H1 (cell line): ENCODE measurements around the gene ACAP2. TPM values are rescaled to one million over a fixed set of nuclear protein-coding genes. Genes with fewer than 3 reads are reported as not detected.

ENCODE experiments used
- CTCF ChIA-PET: fragments of 300-600 bp; sonication (Branson Sonifier 250); formaldehyde crosslinking; loops from one replicate; lab custom pipeline; 2021; ENCODE audit not compliant: partially characterized antibody; lab: Charles Lee
- POLR2A ChIA-PET: fragments of 300-600 bp; sonication (Branson Sonifier 250); formaldehyde crosslinking; loops from one replicate; lab custom pipeline; 2021; ENCODE audit warnings: inconsistent platforms; ENCODE audit not compliant: partially characterized antibody; lab: Charles Lee
- DNase-seq, 2 experiments: peaks; one replicate each; pipeline versions ENCODE4 v3.0.0 to v3.0.0-alpha.2; 2010 to 2022; ENCODE audit warnings: low spot score in 2 of 2, low read depth in 1 of 2, mixed read lengths in 1 of 2
- FAIRE-seq: peaks from 2 replicates; lab custom pipeline; 2011; peaks lifted over from hg19 to GRCh38; lab: Jason Lieb, UNC
- H2AFZ ChIP-seq: 2 replicates; pipeline ENCODE4 v1.8.1; 2012; ENCODE audit warnings: low read length, inconsistent platforms
- H2AK5ac ChIP-seq: 2 replicates; pipeline ENCODE4 v1.6.1; 2013; ENCODE audit warnings: low read depth, low read length
- H2BK120ac ChIP-seq: replicated peaks from 2 replicates; pipeline ENCODE3; 2013; ENCODE audit warnings: low read depth, low read length, inconsistent platforms
- H2BK12ac ChIP-seq: 2 replicates; pipeline ENCODE4 v1.6.1; 2013; ENCODE audit warnings: low read depth, low read length
- H2BK15ac ChIP-seq: 2 replicates; pipeline ENCODE4 v1.6.1; 2013; ENCODE audit warnings: low read length
- H2BK20ac ChIP-seq: 2 replicates; pipeline ENCODE4 v1.6.1; 2013; ENCODE audit warnings: low read length
- H2BK5ac ChIP-seq: 2 replicates; pipeline ENCODE4 v1.6.1; 2013; ENCODE audit warnings: low read depth, low read length
- H3K14ac ChIP-seq: 2 replicates; pipeline ENCODE4 v1.6.1; 2013; ENCODE audit warnings: inconsistent platforms; ENCODE audit not compliant: insufficient read length
- H3K18ac ChIP-seq: 2 replicates; pipeline ENCODE4 v1.6.1; 2013; ENCODE audit warnings: low read length; ENCODE audit errors: extremely low read depth
- H3K23ac ChIP-seq: 2 replicates; pipeline ENCODE4 v1.6.1; 2013; ENCODE audit warnings: inconsistent platforms; ENCODE audit not compliant: insufficient read length
- H3K23me2 ChIP-seq: 2 replicates; pipeline ENCODE4 v1.6.1; 2013; ENCODE audit warnings: low read depth, low read length
- H3K27ac ChIP-seq: 2 replicates; pipeline ENCODE4 v1.6.1; 2011; ENCODE audit warnings: low read depth, low read length, inconsistent platforms
- H3K27me3 ChIP-seq, 4 experiments: replicated peaks in 1 of 4; 1 replicate in 1 of 4; 2 replicates in 3 of 4; pipeline versions ENCODE4 v1.6.1 to v1.8.1; 2011 to 2013; ENCODE audit warnings: low read length in 3 of 4, mild to moderate bottlenecking in 3 of 4, inconsistent platforms in 2 of 4, mixed read lengths in 2 of 4, moderate library complexity in 1 of 4; ENCODE audit not compliant: control insufficient read depth in 3 of 4, insufficient read depth in 3 of 4; ENCODE audit errors: extremely low read depth in 1 of 4
- H3K36me3 ChIP-seq, 4 experiments: 2 replicates each; pipeline versions ENCODE4 v1.6.1 to v1.8.1; 2011 to 2013; ENCODE audit warnings: mild to moderate bottlenecking in 4 of 4, low read length in 3 of 4, moderate library complexity in 2 of 4, control low read depth in 1 of 4, inconsistent platforms in 1 of 4; ENCODE audit not compliant: insufficient read depth in 4 of 4, control insufficient read depth in 2 of 4
- H3K4ac ChIP-seq: replicated peaks from 2 replicates; pipeline ENCODE3; 2013; ENCODE audit warnings: low read length, low read depth, mixed read lengths, inconsistent platforms; ENCODE audit not compliant: insufficient read length
- H3K4me1 ChIP-seq, 4 experiments: replicated peaks in 1 of 4; 1 replicate in 1 of 4; 2 replicates in 3 of 4; pipeline versions ENCODE4 v1.6.1 to v1.8.1; 2011 to 2013; ENCODE audit warnings: low read length in 3 of 4, inconsistent platforms in 2 of 4, mixed read lengths in 1 of 4; ENCODE audit not compliant: insufficient read depth in 4 of 4, control insufficient read depth in 3 of 4
- H3K4me2 ChIP-seq, 2 experiments: 2 replicates each; pipeline versions ENCODE4 v1.6.1 to v1.8.1; 2011 to 2013; ENCODE audit warnings: low read depth in 2 of 2, low read length in 2 of 2, control low read depth in 1 of 2, inconsistent platforms in 1 of 2, mild to moderate bottlenecking in 1 of 2; ENCODE audit not compliant: insufficient read depth in 1 of 2
- H3K4me3 ChIP-seq, 4 experiments: fragments of 200-600, 300-600 bp in 1 of 4; sonication (generic), shearing (Covaris generic), sonication (Bioruptor Twin) in 1 of 4; 2 replicates each; pipeline versions ENCODE4 v1.5.1 to v1.8.1; 2011 to 2016; ENCODE audit warnings: low read length in 4 of 4, low read depth in 3 of 4, control low read depth in 2 of 4, inconsistent platforms in 2 of 4, mild to moderate bottlenecking in 2 of 4, mixed read lengths in 1 of 4, moderate library complexity in 1 of 4; ENCODE audit not compliant: insufficient read depth in 2 of 4; ENCODE audit errors: extremely low read depth in 1 of 4
- H3K56ac ChIP-seq: replicated peaks from 2 replicates; pipeline ENCODE3; 2013; ENCODE audit warnings: low read depth, mild to moderate bottlenecking, mixed read lengths, low read length, inconsistent platforms; ENCODE audit not compliant: insufficient read length
- H3K79me1 ChIP-seq: 2 replicates; pipeline ENCODE4 v1.6.1; 2013; ENCODE audit warnings: low read depth, low read length, control low read depth
- H3K79me2 ChIP-seq, 2 experiments: 2 replicates each; pipeline versions ENCODE4 v1.6.1 to v1.8.1; 2012 to 2013; ENCODE audit warnings: low read length in 2 of 2, mild to moderate bottlenecking in 2 of 2, inconsistent platforms in 1 of 2; ENCODE audit not compliant: insufficient read depth in 2 of 2, control insufficient read depth in 1 of 2
- H3K9ac ChIP-seq, 4 experiments: replicated peaks in 1 of 4; 1 replicate in 1 of 4; 2 replicates in 3 of 4; pipeline versions ENCODE4 v1.6.1 to v1.8.1; 2011 to 2013; ENCODE audit warnings: low read depth in 3 of 4, low read length in 3 of 4, control low read depth in 2 of 4, mild to moderate bottlenecking in 2 of 4, moderate library complexity in 2 of 4, inconsistent platforms in 1 of 4; ENCODE audit errors: extremely low read depth in 1 of 4
- H3K9me3 ChIP-seq, 2 experiments: 2 replicates each; pipeline versions ENCODE4 v1.6.1 to v1.8.1; 2012 to 2013; ENCODE audit warnings: mild to moderate bottlenecking in 2 of 2, moderate library complexity in 2 of 2, control low read depth in 1 of 2, inconsistent platforms in 1 of 2, low read depth in 1 of 2, low read length in 1 of 2, mixed read lengths in 1 of 2; ENCODE audit not compliant: insufficient read depth in 2 of 2
- H4K20me1 ChIP-seq, 2 experiments: replicated peaks in 1 of 2; 2 replicates each; pipeline versions ENCODE3 to v1.8.1; 2011 to 2013; ENCODE audit warnings: inconsistent platforms in 2 of 2, low read length in 2 of 2, mild to moderate bottlenecking in 1 of 2; ENCODE audit not compliant: insufficient read depth in 2 of 2, control insufficient read depth in 1 of 2
- H4K5ac ChIP-seq: 2 replicates; pipeline ENCODE4 v1.6.1; 2013; ENCODE audit warnings: low read length, low read depth, mixed read lengths, inconsistent platforms; ENCODE audit not compliant: insufficient read length
- H4K8ac ChIP-seq: 2 replicates; pipeline ENCODE4 v1.8.0; 2013; ENCODE audit warnings: mild to moderate bottlenecking, moderate library complexity, low read length, inconsistent platforms; ENCODE audit not compliant: insufficient read depth; ENCODE audit errors: extremely low read depth
- H4K91ac ChIP-seq: replicated peaks from 2 replicates; pipeline ENCODE3; 2013; ENCODE audit warnings: low read length, mixed read lengths, inconsistent platforms; ENCODE audit not compliant: insufficient read length
- ATF2 ChIP-seq: IDR thresholded peaks from 2 replicates; pipeline ENCODE4 v1.6.1; 2012; ENCODE audit warnings: low read length, inconsistent platforms
- BACH1 ChIP-seq: IDR thresholded peaks from 2 replicates; pipeline ENCODE4 v1.6.1; 2012; ENCODE audit warnings: low read length, improper control_type of control experiment
- CHD2 ChIP-seq: IDR thresholded peaks from 2 replicates; pipeline ENCODE4 v1.6.1; 2012; ENCODE audit warnings: low read length, improper control_type of control experiment
- HDAC6 ChIP-seq: IDR thresholded peaks from one replicate; pipeline ENCODE4 v1.7.1; 2012; ENCODE audit warnings: low read depth, mild to moderate bottlenecking, inconsistent platforms, low read length, moderate library complexity
- MAFK ChIP-seq: IDR thresholded peaks from 2 replicates; pipeline ENCODE4 v1.6.1; 2012; ENCODE audit warnings: low read depth, mild to moderate bottlenecking, improper control_type of control experiment, low read length
- MAX ChIP-seq: IDR thresholded peaks from 2 replicates; pipeline ENCODE4 v1.6.1; 2012; ENCODE audit warnings: inconsistent platforms
- NRF1 ChIP-seq: IDR thresholded peaks from 2 replicates; pipeline ENCODE4 v1.6.1; 2011; ENCODE audit warnings: mild to moderate bottlenecking, low read depth, low read length, improper control_type of control experiment
- POLR2A ChIP-seq, 2 experiments: IDR thresholded peaks; 1 replicate in 1 of 2; 2 replicates in 1 of 2; pipeline ENCODE4 v1.6.1; 2011; ENCODE audit warnings: low read depth in 2 of 2, low read length in 2 of 2, mild to moderate bottlenecking in 2 of 2; ENCODE audit errors: control extremely low read depth in 1 of 2
- RAD21 ChIP-seq, 2 experiments: IDR thresholded peaks in 1 of 2; conservative IDR thresholded peaks in 1 of 2; 2 replicates each; pipeline ENCODE4 v1.6.1; 2011; ENCODE audit warnings: low read depth in 2 of 2, low read length in 2 of 2, improper control_type of control experiment in 1 of 2, inconsistent platforms in 1 of 2, mild to moderate bottlenecking in 1 of 2, moderate library complexity in 1 of 2
- SP2 ChIP-seq: IDR thresholded peaks from 2 replicates; pipeline ENCODE4 v1.6.1; 2012; ENCODE audit warnings: mild to moderate bottlenecking, low read length, inconsistent platforms
- TAF1 ChIP-seq: IDR thresholded peaks from 2 replicates; pipeline ENCODE4 v1.6.1; 2011; ENCODE audit warnings: mild to moderate bottlenecking, low read depth, low read length
- ZNF274 ChIP-seq: IDR thresholded peaks from 2 replicates; pipeline ENCODE4 v1.7.0; 2012; ENCODE audit warnings: low read length, borderline replicate concordance; ENCODE audit errors: extremely low read depth
- WGBS, 2 experiments: shearing (Covaris generic) in 1 of 2; methylation state at CpG; one replicate each; pipeline versions ENCODE4 v1.1.6 to v1.1.7; 2013 to 2015; ENCODE audit warnings: low lambda C conversion rate in 2 of 2, mixed read lengths in 2 of 2, inconsistent platforms in 1 of 2, low coverage in 1 of 2, missing lambda C conversion rate in 1 of 2; ENCODE audit not compliant: insufficient replicate concordance in 2 of 2, insufficient coverage in 1 of 2, insufficient read length in 1 of 2; ENCODE audit errors: extremely low coverage in 1 of 2, missing lambda C conversion rate in 1 of 2; 5-methylcytosine and 5-hydroxymethylcytosine counted together
- polyA plus RNA-seq, 7 experiments: library from polyadenylated mRNA; depleted of rRNA in 3 of 7; stranded (reverse) in 5 of 7; unstranded in 2 of 7; fragments of >200 nt in 5 of 7; fragments of 200-250 nt in 2 of 7; gene quantifications; 1 replicate in 5 of 7; 2 replicates in 1 of 7; 4 replicates in 1 of 7; pipeline versions ENCODE4 v1.2.1 to v1.2.3, GENCODE V29; 2011 to 2013; ENCODE audit warnings: missing spikeins in 2 of 7, mixed read lengths in 2 of 7
- total RNA-seq: library from RNA; stranded (reverse); fragmentation: NEBNext Ultra II Directional; extraction: Animal tissue kit (Norgen Biotek cat#: 25700); gene quantifications from 2 replicates; pipeline ENCODE4 v1.2.1, GENCODE V29; 2021

The ACAP2 gene
- total and polyA plus RNA-seq, 2 of the 8 experiments (the other 6 are each of a cell fraction or from before 2014, with no cell fraction given), result 7.7 to 37.3 TPM

GRCh38 chr3:195366200-195366925, 76.5 kb downstream of the ACAP2 start:
- Histone ChIP-seq H3K18ac (no peak overlapping the region), H2BK120ac (no peak overlapping the region), H3K4me3 (no peak overlapping the region), H3K4me2 (no peak overlapping the region), H3K23me2 (no peaks in the 10 kb centered on the region), H3K27me3 (peaks cover 0 to 1% (median 0%) of the 10 kb centered on the region in 4 experiments; a peak in 1 of 7 replicates), H3K9ac (no peak overlapping the region), H2AK5ac (no peak overlapping the region), H4K20me1 (no peaks in the 10 kb centered on the region), H2AFZ (no peak overlapping the region), H4K91ac (no peak overlapping the region), H3K23ac (no peak overlapping the region), H4K5ac (no peak overlapping the region), H3K4ac (no peak overlapping the region), H3K79me1 (no peaks in the 10 kb centered on the region), H2BK5ac (no peak overlapping the region), H3K79me2 (peaks cover 0 to 3% of the 10 kb centered on the region in 2 experiments; a peak in 1 of 4 replicates), H3K4me1 (peaks cover 0 to 3% (median 0%) of the 10 kb centered on the region in 4 experiments; a peak in 2 of 7 replicates), H3K56ac (no peak overlapping the region), H2BK20ac (no peak overlapping the region), H2BK12ac (no peak overlapping the region), H3K9me3 (no peaks in the 10 kb centered on the region), H4K8ac (no peak overlapping the region), H3K14ac (no peak overlapping the region), H2BK15ac (no peak overlapping the region), H3K27ac (no peak overlapping the region), H3K36me3 (no peaks in the 10 kb centered on the region)
- POLR2A ChIA-PET, result interaction anchor here (0.9 to 1.6 kb wide), 2 partner anchors 11 to 14 kb away, joined by 3 to 5 read pairs; no protein-coding TSS in a partner anchor
- DNase-seq, result no peak
- no peak for FAIRE-seq
- CTCF ChIA-PET, result no interaction called here
- WGBS, 2 experiments, result 92% methylated on average over 5 of the region's 5 CpGs; no CpG with 5 or more reads in 1 of the 2 experiments
- no peak for TF ChIP-seq POLR2A (IDR thresholded peaks at IDR 0.05; ENCODE audit: control extremely low read depth in 1 of 2, low read depth in 2 of 2, low read length in 2 of 2)
- TF ChIP-seq CHD2, result no peak
- no peak for TF ChIP-seq ZNF274
- TF ChIP-seq HDAC6, result no peak
- TF ChIP-seq BACH1, result no peak
- no peak for TF ChIP-seq MAX
- TF ChIP-seq SP2, result no peak
- no peak for TF ChIP-seq RAD21 (IDR thresholded peaks at IDR 0.05 in 1 of 2, conservative IDR thresholded peaks at IDR 0.05 in 1 of 2; ENCODE audit: low read depth in 2 of 2, low read length in 2 of 2)
- no peak for TF ChIP-seq ATF2
- no peak for TF ChIP-seq NRF1
- no peak for TF ChIP-seq MAFK
- TF ChIP-seq TAF1, result no peak
